ENCODE data around the gene DPM3. TPM values are rescaled to one million over a fixed set of nuclear protein-coding genes. Genes with fewer than 3 reads are reported as not detected.
A peak's percentile ranks its signal among the peaks of the same experiment; 100 is the strongest.

DPM3 gene
- total and polyA plus RNA-seq, 8 donors, result 19.6 to 91.0 (median 29.1) TPM

- H3K27ac ChIP-seq, result no peak overlapping the region
Observed at GRCh38 chr1:155179112-155180031, 39.0 kb upstream of the DPM3 start.

GRCh38 chr1:155178441-155179111, 38.2 kb upstream of the DPM3 start:
- intact Hi-C loops (cut with DNase I), result no loop called here
- Histone ChIP-seq H3K36me3 (no peaks in the 10 kb centered on the region), H3K4me1 (peaks cover 5 to 45% of the 10 kb centered on the region in 2 donors), H3K4me3 (peak overlapping the region in 1 of 2 donors; percentile 21), H3K27me3 (peaks cover 0 to 19% of the 10 kb centered on the region in 2 donors), H3K27ac (no peak overlapping the region), H3K9me3 (no peaks in the 10 kb centered on the region)
- ATAC-seq, result no peak
- DNase-seq, result peak in 1 of 4 donors; percentile 74
- TF ChIP-seq CTCF (IDR thresholded peaks at IDR 0.05), result no peak

More at GRCh38 chr1:155179112-155180031, 39.0 kb upstream of the DPM3 start:
- intact Hi-C loops (cut with DNase I), result no loop called here
- no peak for ATAC-seq
- Histone ChIP-seq H3K9me3 (no peaks in the 10 kb centered on the region), H3K36me3 (no peaks in the 10 kb centered on the region), H3K4me3 (no peak overlapping the region), H3K27me3 (peaks cover 0 to 12% of the 10 kb centered on the region in 2 donors), H3K4me1 (peaks cover 5 to 37% of the 10 kb centered on the region in 2 donors)
- DNase-seq, result no peak
- no peak for TF ChIP-seq CTCF (IDR thresholded peaks at IDR 0.05)

- H3K36me3 ChIP-seq, result no peaks in the 10 kb centered on the region
- DNase-seq (no peak), ATAC-seq (no peak)
- TF ChIP-seq CTCF (IDR thresholded peaks at IDR 0.05), result no peak
- no peaks in the 10 kb centered on the region for H3K9me3 ChIP-seq
- H3K27ac ChIP-seq, result no peak overlapping the region
- peaks cover 0 to 19% of the 10 kb centered on the region in 2 donors for H3K27me3 ChIP-seq
- peaks cover 5 to 49% of the 10 kb centered on the region in 2 donors for H3K4me1 ChIP-seq
- intact Hi-C loops (cut with DNase I), result no loop called here
- peak overlapping the region in 1 of 2 donors; percentile 21 for H3K4me3 ChIP-seq
Observed at GRCh38 chr1:155177918-155178281, 37.6 kb upstream of the DPM3 start.

- ATAC-seq (peak; percentile 37), DNase-seq (peak in 1 of 4 donors; percentile 60)
- no peak for TF ChIP-seq CTCF (IDR thresholded peaks at IDR 0.05)
- Histone ChIP-seq H3K27ac (peak overlapping the region; percentile 15 to 24), H3K27me3 (peaks cover 0 to 19% of the 10 kb centered on the region in 2 donors), H3K36me3 (no peaks in the 10 kb centered on the region), H3K4me3 (no peak overlapping the region), H3K4me1 (peaks cover 7 to 53% of the 10 kb centered on the region in 2 donors), H3K9me3 (no peaks in the 10 kb centered on the region)
- intact Hi-C loops (cut with DNase I), result no loop called here
Observed at GRCh38 chr1:155177192-155177917, 37.0 kb upstream of the DPM3 start.

Data from left lung (tissue), 10 donors.